A549 (cell line): Measurements from ENCODE around the gene SLIT3.

Experiments
- CEBPB ChIP-seq, 2 experiments: fragments of >200 bp in 1 of 2; sonication (Bioruptor Twin) in 1 of 2; formaldehyde crosslinking in 1 of 2; IDR thresholded peaks; 2 replicates each; pipeline ENCODE4 v1.6.1; 2012 to 2016
- CTCF ChIP-seq: fragments of >200 bp; sonication (Bioruptor Twin); formaldehyde crosslinking; IDR thresholded peaks from 3 replicates; pipeline ENCODE4 v1.5.1; 2016
- EP300 ChIP-seq, 2 experiments: fragments of >200 bp; sonication (Bioruptor Twin); formaldehyde crosslinking; IDR thresholded peaks; 2 replicates in 1 of 2; 3 replicates in 1 of 2; pipeline ENCODE4 v1.6.1; 2016 to 2017
- HOXB13 ChIP-seq: fragments of 250-450 bp; sonication (Bioruptor Pico); IDR thresholded peaks from 2 replicates; pipeline ENCODE4 v1.5.0; 2020; ENCODE audit warnings: low read depth, mild to moderate bottlenecking, moderate library complexity
- RAD21 ChIP-seq, 2 experiments: fragments of >200 bp in 1 of 2; sonication (Bioruptor Twin) in 1 of 2; formaldehyde crosslinking in 1 of 2; IDR thresholded peaks in 1 of 2; conservative IDR thresholded peaks in 1 of 2; 2 replicates in 1 of 2; 3 replicates in 1 of 2; pipeline ENCODE4 v1.6.1; 2012 to 2018; ENCODE audit warnings: inconsistent platforms in 1 of 2
- SMC3 ChIP-seq: fragments of >200 bp; sonication (Bioruptor Twin); formaldehyde crosslinking; IDR thresholded peaks from 3 replicates; pipeline ENCODE4 v1.6.1; 2018; ENCODE audit warnings: inconsistent platforms
- USF2 ChIP-seq: fragments of 450-650 bp; IDR thresholded peaks from 2 replicates; pipeline ENCODE4 v1.6.1; 2014; ENCODE audit warnings: antibody characterized with exemption
- TF ChIP-seq, protein P1 (sequence below): fragments of 200-600 bp; sonication (generic); IDR thresholded peaks from 2 replicates; pipeline ENCODE4 v1.6.1; 2016; ENCODE audit warnings: antibody characterized with exemption, mild to moderate bottlenecking, moderate library complexity

GRCh38 chr5:168847511-168848073 lies 453.3 kb downstream of the SLIT3 start:
- TF ChIP-seq CTCF (no peak), CEBPB (IDR thresholded peaks at IDR 0.05) (no peak), USF2 (no peak), SMC3 (no peak), RAD21 (conservative IDR thresholded peaks at IDR 0.05 in 1 of 2, IDR thresholded peaks at IDR 0.05 in 1 of 2) (no peak), EP300 (IDR thresholded peaks at IDR 0.05) (no peak), HOXB13 (CRISPR knock-in tag) (no peak)
- TF ChIP-seq, protein P1, sequence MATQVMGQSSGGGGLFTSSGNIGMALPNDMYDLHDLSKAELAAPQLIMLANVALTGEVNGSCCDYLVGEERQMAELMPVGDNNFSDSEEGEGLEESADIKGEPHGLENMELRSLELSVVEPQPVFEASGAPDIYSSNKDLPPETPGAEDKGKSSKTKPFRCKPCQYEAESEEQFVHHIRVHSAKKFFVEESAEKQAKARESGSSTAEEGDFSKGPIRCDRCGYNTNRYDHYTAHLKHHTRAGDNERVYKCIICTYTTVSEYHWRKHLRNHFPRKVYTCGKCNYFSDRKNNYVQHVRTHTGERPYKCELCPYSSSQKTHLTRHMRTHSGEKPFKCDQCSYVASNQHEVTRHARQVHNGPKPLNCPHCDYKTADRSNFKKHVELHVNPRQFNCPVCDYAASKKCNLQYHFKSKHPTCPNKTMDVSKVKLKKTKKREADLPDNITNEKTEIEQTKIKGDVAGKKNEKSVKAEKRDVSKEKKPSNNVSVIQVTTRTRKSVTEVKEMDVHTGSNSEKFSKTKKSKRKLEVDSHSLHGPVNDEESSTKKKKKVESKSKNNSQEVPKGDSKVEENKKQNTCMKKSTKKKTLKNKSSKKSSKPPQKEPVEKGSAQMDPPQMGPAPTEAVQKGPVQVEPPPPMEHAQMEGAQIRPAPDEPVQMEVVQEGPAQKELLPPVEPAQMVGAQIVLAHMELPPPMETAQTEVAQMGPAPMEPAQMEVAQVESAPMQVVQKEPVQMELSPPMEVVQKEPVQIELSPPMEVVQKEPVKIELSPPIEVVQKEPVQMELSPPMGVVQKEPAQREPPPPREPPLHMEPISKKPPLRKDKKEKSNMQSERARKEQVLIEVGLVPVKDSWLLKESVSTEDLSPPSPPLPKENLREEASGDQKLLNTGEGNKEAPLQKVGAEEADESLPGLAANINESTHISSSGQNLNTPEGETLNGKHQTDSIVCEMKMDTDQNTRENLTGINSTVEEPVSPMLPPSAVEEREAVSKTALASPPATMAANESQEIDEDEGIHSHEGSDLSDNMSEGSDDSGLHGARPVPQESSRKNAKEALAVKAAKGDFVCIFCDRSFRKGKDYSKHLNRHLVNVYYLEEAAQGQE = no peak
